GM21825 (cell line): ENCODE measurements around the gene PSMD13.
"Not testable (repeated sequence)": the region's sequence is repeated elsewhere in the genome, so short reads cannot be mapped to it uniquely, and the experiment has no call there.

Experiments
- ATAC-seq: cut with Tn5 transposase; IDR thresholded peaks from one replicate; pipeline ENCODE4 v1.9.1; 2021; ENCODE audit warnings: mild to moderate bottlenecking, moderate library complexity; ENCODE audit not compliant: unreplicated experiment

Gene PSMD13

DNA sequence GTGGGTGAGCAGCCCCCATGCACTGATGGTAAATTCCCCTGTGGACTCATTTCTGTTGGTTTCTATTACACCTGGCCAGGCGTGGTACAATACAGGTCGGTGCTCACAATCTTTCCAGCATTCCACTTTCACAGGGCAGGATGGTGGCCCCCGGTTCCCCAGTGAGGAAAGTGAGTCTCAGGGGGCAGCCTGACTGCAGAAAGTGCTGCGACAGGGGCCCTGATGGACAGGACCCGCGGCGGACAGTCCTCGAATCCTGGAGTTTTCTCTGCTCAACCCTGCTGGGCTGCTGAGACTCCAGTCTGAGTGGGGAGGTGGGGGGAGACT, 49.1 kb downstream of the PSMD13 start:
- ATAC-seq = no peak

DNA sequence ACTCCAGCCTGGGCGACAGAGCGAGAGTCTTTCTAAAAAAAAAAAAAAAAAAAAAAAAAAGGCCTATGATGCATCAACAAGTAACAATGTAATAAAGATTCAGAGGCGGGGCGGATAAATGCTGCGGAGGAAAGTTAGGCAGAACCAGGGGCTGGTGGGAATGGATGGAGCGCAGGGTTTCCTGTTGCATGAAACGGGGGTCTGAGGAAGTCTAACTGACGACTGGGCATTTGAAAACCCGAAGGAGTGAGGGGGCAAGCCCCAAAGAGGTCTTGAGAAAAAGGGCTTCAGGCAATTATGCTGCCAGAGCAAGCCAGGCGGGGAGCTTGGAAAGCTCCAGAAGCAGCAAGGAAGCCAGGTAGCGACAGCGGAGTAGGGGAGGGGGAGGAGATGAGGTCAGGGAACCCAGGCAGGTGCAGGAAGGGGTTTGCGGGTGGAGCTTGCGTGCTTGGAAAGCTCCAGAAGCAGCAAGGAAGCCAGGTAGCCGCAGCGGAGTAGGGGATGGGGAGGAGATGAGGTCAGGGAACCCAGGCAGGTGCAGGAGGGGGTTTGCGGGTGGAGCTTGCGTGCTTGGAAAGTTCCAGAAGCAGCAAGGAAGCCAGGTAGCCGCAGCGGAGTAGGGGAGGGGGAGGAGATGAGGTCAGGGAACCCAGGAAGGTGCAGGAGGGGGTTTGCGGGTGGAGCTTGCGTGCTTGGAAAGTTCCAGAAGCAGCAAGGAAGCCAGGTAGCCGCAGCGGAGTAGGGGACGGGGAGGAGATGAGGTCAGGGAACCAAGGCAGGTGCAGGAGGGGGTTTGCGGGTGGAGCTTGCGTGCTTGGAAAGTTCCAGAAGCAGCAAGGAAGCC, 50.4 kb downstream of the PSMD13 start:
- ATAC-seq = not testable (repeated sequence)

DNA sequence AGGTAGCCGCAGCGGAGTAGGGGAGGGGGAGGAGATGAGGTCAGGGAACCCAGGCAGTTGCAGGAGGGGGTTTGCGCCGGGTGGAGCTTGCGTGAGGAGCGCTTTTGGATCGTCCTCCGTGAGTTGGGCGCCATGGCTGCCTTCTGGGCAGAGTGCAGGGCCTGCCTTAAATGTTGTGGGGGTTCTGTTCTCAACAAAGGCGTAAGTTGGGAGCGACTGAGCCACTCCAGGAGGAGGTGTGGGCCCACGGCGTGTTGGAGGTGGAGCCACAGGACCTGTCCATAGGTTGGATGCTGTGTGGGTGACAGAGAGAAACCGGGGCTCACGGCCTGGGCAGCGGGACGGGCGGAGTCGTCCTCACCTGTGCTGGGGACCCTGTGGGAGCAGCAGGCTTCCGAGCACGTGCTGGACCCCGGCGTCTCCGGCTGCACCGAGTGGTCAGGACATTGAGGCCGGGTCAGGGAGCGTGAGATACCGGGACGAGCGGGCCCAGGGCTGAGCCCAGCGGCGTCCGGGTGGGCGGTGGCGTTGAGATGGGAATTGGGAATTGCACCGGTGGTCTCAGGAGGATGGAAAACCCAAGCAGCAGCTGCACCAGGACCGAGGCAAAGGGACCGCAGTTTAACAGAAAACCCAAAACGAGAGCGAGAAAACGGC, 51.2 kb downstream of the PSMD13 start:
- ATAC-seq = peak; percentile 9

DNA sequence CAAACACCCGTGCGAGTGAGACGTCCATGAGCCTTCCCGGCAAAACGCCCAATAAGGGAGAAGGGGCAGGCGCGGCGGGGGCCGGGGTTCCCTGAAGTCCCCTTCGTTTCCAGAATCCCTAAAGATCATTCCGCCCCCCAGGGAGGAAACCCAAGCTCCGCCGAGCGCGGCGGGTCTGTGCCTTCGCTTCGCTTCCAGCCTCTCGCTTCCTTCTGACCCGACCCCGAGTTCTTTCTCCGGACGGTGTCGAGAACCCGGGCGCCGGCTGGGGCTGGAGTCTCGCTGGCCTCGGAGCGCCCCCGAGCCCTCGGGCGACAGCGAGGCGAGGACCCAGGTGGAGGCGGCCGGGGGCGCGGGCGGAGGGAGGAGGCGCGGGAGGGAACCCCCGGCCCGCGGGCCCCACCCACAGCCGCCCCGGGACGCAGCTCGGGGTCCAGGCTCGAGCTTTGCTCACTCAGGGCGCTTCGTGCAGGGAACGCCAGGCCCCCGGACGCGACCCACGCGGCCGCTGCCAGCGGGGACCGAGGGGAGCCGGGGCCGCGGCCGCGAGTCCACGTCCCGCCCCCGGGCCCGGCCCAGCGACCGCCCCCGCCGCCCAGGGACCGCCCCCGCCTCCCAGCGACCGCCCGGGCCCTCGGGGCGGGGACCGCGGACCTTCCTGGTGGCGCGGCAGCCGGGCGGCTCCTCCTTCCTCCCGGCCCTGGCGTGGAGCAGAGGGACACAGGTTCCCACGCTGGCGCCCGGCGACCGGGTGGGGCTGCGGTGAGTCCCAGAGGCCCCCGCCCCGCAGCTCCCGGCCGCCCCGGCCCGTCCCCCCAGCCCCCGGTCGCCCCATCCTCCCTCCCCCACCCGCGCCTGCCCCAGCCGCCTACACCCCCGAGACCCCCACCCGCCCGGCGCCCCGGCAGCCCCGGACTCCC, 52.0 kb downstream of the PSMD13 start, which contains the start of gene PGGHG:
Gene PGGHG, plus strand, starts transcription at position 649 of the 920 bp plus-strand sequence. CDS start 691 bp downstream, outside the sequence.
- peak; percentile 58 for ATAC-seq

DNA sequence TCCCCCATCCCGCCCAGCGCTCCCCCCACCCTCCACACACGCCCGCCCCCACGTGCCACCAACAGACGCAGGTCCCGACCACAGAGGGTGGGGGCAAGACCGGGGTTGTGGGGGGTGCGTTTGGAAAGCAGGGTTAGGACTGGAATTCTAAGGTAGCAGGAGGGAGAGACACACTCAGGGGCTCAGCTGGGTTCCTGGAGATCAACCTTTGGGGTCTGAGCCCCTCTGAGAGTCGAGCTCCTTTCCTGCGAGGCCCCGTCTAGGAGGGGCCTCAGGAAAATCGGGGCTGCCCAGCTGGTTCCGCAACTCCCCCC, 52.6 kb downstream of the PSMD13 start:
- ATAC-seq = no peak

DNA sequence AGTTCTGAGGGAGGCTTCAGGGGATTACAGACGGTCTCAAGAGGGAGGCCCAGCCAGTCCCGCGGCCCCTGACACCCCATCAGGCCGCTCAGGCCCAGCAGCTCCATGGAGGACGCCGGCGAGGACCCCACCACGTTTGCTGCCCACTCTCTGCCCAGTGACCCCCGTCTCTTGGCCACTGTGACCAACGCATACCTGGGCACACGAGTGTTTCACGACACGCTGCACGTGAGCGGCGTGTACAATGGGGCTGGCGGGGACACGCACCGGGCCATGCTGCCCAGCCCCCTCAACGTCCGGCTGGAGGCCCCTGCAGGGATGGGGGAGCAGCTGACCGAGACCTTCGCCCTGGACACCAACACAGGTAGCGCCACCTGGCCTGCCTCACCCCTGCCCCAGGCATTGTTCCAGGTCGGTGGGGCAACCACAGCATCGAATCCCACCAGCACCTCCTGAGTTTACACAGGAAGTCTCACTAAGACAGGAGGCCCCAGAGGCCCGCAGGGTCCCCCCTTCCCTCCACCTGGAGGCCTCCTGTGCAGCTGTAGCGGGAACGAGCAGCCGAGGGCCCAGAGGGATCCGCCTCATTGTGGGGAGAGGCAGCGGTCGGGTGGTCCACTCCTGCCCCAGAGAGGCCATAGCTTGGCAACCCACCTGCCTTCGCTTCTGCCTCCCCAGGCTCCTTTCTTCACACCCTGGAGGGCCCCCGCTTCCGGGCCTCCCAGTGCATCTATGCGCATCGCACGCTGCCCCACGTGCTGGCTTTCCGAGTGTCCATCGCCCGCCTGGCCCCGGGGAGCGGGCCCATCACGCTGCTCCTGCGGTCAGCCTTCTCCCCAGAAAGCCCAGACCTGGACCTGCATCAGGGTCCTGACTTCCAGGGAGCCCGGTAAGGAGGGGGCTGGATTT, 53.2 kb downstream of the PSMD13 start:
- no peak for ATAC-seq

DNA sequence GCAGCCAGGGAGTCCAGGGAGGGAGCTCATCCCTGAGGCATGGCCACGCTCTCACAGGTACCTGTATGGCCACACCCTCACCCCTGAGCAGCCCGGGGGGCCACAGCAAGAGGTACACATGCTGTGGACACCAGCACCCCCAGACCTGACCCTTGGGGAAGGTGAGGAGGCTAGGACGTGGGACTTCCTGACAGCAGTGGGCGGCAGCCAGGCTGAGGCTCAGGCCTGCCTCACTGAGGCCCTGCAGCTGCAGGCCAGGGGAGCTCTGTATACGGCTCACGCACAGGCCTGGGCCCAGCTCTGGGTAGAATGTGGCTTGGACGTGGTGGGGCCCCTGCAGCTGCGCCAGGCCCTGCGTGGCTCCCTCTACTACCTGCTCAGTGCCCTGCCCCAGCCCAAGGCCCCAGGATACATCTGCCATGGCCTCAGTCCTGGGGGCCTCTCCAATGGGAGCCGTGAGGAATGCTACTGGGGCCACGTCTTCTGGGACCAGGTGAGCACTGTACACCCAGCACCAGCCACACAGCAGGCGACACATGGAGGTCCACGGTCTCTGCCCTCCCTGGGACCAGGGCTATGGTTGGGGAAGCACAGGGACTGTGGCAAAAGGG, 54.0 kb downstream of the PSMD13 start:
- ATAC-seq = no peak

DNA sequence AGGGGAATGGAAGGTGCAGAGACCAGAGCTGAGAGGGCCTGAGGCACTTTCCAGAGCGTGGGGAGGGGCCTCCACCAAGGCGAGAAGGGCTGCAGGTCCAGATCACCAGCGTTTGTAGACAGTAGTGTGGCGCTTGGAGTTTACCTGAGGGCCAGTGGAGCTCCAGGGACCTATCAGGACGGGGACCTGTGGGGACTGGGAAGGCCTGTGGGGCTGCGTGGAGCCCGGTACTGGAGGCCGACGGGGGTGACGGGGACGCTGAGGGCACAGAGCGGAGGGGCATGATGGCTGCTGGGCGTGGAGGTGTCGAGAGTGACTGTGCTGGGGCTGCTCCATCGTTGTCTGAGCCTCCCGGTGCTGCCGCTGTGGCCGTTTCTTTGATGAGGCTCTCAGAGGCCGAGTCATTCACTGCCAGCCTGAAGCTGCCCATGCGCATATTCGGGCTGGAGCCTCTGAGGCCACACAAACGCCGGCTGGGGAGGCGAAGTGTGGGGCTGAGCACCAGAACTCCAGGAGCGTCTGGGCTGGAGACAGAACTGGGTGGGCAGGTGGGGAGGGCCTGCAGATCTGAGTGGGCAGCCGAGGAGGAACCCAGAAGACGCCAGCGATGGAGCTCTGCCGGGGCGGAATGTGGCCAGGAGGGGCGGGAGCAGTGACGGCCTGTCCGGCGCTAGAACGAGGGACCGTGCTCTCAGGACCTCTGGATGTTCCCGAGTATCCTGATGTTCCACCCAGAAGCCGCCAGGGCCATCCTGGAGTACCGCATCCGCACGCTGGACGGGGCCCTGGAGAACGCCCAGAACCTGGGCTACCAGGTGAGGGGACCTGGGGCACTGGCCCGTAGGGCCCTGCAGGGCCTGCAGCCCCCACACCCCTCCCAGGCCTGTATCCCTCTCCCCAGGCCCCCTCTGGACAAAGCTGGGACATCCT, 54.8 kb downstream of the PSMD13 start:
- ATAC-seq = no peak

DNA sequence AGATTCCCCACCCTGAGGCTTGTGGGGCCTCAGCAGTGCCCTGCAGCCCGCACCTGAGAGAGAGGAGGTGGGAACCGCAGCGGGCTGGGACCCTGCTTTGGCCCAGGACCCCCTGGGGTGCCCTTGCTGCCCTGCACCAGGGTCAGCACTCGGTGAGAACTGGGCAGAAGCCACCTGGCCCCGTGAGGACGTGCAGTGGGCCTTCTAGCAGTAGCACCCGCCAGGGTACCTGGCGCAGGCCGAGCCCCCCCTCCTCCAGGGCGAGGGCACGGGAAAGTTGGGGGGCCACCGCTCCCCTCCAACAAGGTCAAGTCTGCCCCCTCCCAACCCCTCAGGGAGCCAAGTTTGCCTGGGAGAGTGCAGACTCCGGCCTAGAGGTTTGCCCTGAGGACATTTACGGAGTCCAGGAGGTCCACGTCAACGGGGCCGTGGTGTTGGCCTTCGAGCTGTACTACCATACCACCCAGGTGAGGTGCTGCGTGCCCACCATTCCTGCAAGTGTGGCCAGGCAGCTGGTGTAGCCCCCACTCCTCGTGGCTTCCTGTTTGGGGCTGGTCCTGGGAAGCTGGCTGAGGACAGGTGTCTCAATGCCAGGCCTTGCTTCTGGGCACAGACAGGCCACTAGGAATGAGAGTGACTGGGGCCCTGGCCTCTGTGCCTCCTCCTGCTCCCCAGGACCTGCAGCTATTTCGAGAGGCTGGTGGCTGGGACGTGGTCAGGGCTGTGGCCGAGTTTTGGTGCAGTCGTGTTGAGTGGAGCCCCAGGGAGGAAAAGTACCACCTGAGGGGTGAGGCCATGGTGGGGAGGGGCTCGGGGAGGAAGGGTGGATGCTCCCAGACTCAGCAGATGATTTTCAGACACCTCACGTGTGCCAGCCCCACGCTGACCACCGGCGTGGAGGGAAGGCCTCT, 55.7 kb downstream of the PSMD13 start:
- no peak for ATAC-seq

DNA sequence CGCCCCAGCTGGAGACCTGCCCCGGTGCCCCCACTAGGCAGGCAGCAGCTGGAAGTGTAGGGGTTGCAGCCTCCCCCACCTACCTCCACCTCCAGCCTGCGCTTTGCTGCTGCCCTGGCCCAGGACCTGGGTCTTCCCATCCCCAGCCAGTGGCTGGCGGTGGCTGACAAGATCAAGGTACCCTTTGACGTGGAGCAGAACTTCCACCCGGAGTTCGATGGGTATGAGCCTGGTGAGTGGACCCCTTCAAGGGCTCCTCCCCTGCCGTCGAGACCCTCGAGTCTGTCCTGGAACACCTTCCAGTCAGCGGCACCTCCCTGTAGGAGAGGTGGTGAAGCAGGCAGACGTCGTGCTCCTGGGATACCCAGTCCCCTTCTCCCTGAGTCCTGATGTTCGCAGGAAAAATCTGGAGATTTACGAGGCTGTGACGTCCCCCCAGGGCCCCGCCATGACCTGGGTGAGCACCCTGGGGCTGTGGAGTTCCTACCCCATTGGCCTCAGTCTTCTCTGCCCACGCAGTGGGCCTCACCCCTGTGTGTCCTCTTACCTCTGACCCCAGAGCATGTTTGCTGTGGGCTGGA, 56.6 kb downstream of the PSMD13 start:
- no peak for ATAC-seq

DNA sequence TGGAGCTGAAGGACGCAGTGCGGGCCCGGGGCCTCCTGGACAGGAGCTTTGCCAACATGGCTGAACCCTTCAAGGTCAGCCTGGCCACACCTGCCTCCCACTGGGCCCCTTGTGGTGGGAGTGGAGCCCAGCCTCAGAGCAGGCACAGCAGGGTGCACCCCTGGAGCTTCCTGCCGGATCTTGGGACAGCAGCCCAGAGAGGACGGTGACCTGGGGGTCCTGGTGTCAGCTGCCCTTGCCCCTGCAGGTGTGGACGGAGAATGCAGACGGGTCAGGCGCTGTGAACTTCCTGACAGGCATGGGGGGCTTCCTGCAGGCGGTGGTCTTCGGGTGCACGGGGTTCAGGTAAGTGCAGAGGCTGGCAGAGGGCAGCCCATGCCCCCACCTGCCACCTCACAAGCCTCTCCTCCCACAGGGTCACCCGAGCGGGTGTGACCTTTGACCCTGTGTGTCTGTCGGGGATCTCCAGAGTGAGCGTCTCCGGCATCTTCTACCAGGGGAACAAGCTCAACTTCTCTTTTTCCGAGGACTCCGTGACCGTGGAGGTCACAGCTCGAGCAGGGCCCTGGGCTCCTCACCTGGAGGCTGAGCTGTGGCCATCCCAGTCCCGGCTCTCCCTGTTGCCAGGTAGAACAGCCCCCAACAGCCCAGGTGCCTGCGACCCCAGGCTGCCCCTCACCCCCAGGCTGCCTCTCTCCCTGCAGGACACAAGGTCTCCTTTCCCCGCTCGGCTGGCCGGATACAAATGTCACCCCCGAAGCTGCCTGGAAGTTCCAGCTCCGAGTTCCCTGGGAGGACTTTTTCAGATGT, 57.3 kb downstream of the PSMD13 start:
- no peak for ATAC-seq

DNA sequence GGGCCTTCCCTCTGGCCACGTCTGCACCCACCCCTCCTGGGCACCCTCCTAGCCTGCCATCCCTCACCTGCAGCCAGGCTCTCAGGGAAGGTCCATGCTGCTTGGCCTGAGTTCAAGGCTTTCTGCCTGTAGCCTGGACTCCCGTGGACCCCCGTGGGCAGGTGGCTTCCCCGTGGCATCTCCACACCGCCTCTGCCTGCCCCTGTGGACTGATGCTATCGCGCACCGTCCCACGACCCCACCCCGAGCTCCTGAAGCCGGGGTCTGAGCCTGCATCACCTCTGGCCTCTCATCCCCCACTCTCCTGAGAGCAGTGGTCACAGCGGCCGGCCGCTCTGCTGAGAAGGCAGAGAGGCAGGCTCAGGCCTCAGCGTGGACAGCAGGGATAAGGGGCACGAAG, 58.0 kb downstream of the PSMD13 start:
- ATAC-seq = no peak

DNA sequence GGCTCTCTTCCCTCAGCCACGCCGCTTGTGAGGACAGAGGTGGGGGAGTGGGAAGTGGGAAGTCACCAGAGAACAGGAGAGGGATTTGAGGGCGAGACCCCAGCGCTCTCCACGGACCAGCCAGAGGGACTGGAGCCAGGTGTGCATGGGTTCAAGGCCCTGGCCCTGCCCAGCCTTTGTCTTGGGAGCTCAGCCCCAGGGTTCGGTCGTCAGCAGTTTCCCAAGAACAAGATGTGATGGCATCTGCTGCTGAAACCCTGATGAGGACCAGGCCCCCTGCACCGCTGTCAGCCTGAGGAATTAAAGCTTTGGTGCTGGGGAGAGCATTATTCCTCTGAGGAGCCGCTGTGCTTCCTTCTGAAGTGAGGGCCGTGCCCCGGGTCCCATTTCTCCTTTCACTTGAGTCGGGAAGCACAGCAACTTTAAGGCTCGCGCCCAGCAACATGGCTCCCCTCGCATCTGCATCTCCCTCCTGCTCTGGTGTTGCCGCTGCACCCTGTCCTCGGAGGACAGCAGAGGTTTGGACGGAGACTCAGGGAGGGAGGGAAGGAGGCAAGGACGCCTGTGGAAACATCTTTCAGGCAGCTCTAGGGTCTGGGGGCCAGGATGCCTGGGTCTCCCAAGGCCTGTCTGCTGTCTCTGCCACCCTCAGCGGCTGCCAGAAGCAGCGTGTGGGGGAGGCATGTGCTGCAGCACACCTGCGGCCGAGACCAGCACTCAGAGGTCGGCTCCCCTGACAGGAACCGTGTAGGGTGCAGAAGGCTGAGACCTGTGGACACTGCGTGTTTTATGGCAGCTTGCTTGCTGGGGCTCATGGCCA, 58.8 kb downstream of the PSMD13 start:
- ATAC-seq = no peak

DNA sequence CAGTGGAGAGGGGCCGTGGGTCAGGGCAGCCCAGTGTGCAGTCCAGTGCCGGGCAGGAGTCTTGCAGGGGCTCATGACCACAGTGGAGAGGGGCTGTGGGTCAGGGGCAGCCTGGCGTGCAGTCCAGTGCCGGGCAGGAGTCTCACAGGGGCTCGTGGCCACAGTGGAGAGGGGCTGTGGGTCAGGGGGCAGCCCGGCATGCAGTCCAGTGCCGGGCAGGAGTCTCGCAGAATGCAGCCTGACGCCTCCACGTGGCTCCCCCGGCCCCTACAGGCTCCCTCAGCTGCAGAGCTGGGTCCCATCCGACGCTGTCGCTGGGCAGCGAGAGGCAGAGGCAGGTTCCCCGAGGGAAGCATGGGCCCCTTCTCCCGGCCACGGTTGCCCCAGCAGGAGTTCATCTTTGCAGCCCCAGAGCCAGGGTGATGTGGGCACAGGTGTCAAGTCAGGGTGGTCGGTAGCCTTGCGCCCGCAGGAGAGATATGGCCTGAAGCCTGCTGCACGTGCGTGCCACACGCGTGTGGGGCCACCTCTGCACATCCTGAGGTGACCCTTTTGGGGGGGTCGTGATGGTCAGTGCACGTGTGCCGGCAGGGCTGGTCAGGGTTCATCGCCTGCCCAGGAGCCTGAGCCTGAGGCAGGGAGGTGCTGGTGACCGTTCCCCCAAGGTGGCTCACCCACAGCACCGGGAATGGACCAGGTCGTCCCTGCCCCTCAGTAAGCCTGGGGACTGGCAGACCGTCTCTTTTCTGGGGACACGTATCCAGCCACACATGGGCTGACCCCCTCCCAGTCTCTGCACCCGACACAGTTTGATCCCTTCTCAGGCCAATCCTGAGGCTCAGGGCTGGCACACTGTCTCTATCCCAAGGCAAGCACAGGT, 59.6 kb downstream of the PSMD13 start:
- no peak for ATAC-seq

DNA sequence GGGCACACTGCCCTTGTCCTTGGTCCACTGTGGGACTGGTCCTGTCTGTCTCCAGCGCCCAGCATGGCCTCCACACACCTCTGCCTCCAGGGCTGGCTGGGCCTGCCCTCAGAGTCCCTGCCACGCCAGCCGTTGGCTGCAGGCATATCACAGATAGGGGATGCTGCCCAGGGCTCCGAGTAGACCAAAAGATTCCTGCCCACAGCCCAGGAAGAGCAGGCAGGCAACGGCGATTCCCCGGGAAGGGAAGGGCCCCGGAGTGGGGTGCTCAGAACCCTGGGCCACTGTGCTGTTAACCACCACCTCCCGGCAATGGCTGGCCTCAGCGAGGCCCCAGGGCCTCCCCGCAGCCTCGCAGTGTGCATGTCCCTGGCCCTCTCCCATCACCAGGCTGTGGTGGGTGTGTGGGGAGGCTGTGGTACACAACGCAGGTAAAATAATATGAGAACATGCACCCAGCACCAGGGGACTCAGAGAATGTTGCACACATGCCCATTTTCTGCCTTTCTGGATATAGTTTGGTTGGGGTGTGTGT, 60.3 kb downstream of the PSMD13 start:
- ATAC-seq = no peak
